H1 (cell line): ENCODE measurements around the gene NCKIPSD. TPM values are rescaled to one million over a fixed set of nuclear protein-coding genes. Genes with fewer than 3 reads are reported as not detected.

Experiments
- BACH1 ChIP-seq: IDR thresholded peaks from 2 replicates; pipeline ENCODE4 v1.6.1; 2012; ENCODE audit warnings: low read length, improper control_type of control experiment
- BRCA1 ChIP-seq: IDR thresholded peaks from 2 replicates; pipeline ENCODE4 v1.6.1; 2012; ENCODE audit warnings: low read depth, low read length, improper control_type of control experiment
- CHD2 ChIP-seq: IDR thresholded peaks from 2 replicates; pipeline ENCODE4 v1.6.1; 2012; ENCODE audit warnings: low read length, improper control_type of control experiment
- CREB1 ChIP-seq: IDR thresholded peaks from 2 replicates; pipeline ENCODE4 v1.6.1; 2012; ENCODE audit warnings: inconsistent platforms
- FOSL1 ChIP-seq: IDR thresholded peaks from 2 replicates; pipeline ENCODE4 v1.6.1; 2011; ENCODE audit warnings: mild to moderate bottlenecking, low read depth, low read length, moderate library complexity; ENCODE audit not compliant: insufficient read depth
- GABPA ChIP-seq: IDR thresholded peaks from 2 replicates; pipeline ENCODE4 v1.6.1; 2011; ENCODE audit warnings: mild to moderate bottlenecking, low read length, moderate library complexity, borderline replicate concordance; ENCODE audit not compliant: insufficient read depth
- GTF2F1 ChIP-seq: IDR thresholded peaks from 2 replicates; pipeline ENCODE4 v1.6.1; 2012; ENCODE audit warnings: low read depth, low read length, improper control_type of control experiment, borderline replicate concordance
- HDAC2 ChIP-seq, 2 experiments: fragments of 300-600 bp in 1 of 2; sonication (generic) in 1 of 2; IDR thresholded peaks; 2 replicates each; pipeline ENCODE4 v1.6.1; 2011 to 2012; ENCODE audit warnings: low read depth in 2 of 2, low read length in 2 of 2, mild to moderate bottlenecking in 2 of 2, moderate library complexity in 2 of 2, borderline replicate concordance in 1 of 2, inconsistent platforms in 1 of 2
- KDM1A ChIP-seq: fragments of 200-600, 300-600 bp; sonication (generic); IDR thresholded peaks from 2 replicates; pipeline ENCODE4 v1.7.1; 2016; ENCODE audit warnings: mild to moderate bottlenecking, low read length, borderline replicate concordance
- POLR2AphosphoS5 ChIP-seq: IDR thresholded peaks from 2 replicates; pipeline ENCODE4 v1.6.1; 2011; ENCODE audit warnings: low read depth, low read length
- POU5F1 ChIP-seq: IDR thresholded peaks from 2 replicates; pipeline ENCODE4 v1.6.1; 2011; ENCODE audit warnings: low read depth, mild to moderate bottlenecking, low read length, moderate library complexity
- RAD21 ChIP-seq, 2 experiments: IDR thresholded peaks in 1 of 2; conservative IDR thresholded peaks in 1 of 2; 2 replicates each; pipeline ENCODE4 v1.6.1; 2011; ENCODE audit warnings: low read depth in 2 of 2, low read length in 2 of 2, improper control_type of control experiment in 1 of 2, inconsistent platforms in 1 of 2, mild to moderate bottlenecking in 1 of 2, moderate library complexity in 1 of 2
- RXRA ChIP-seq: IDR thresholded peaks from 2 replicates; pipeline ENCODE4 v1.6.1; 2011; ENCODE audit warnings: low read depth, mild to moderate bottlenecking, low read length, moderate library complexity; ENCODE audit not compliant: insufficient read depth
- SIX5 ChIP-seq: IDR thresholded peaks from 2 replicates; pipeline ENCODE4 v1.6.1; 2011; ENCODE audit warnings: mild to moderate bottlenecking, low read depth, low read length
- SP2 ChIP-seq: IDR thresholded peaks from 2 replicates; pipeline ENCODE4 v1.6.1; 2012; ENCODE audit warnings: mild to moderate bottlenecking, low read length, inconsistent platforms
- SRF ChIP-seq: IDR thresholded peaks from 2 replicates; pipeline ENCODE4 v1.6.1; 2011; ENCODE audit warnings: mild to moderate bottlenecking, low read depth, low read length, moderate library complexity
- polyA plus RNA-seq, 7 experiments: library from polyadenylated mRNA; depleted of rRNA in 3 of 7; stranded (reverse) in 5 of 7; unstranded in 2 of 7; fragments of >200 nt in 5 of 7; fragments of 200-250 nt in 2 of 7; gene quantifications; 1 replicate in 5 of 7; 2 replicates in 1 of 7; 4 replicates in 1 of 7; pipeline versions ENCODE4 v1.2.1 to v1.2.3, GENCODE V29; 2011 to 2013; ENCODE audit warnings: missing spikeins in 2 of 7, mixed read lengths in 2 of 7
- total RNA-seq: library from RNA; stranded (reverse); fragmentation: NEBNext Ultra II Directional; extraction: Animal tissue kit (Norgen Biotek cat#: 25700); gene quantifications from 2 replicates; pipeline ENCODE4 v1.2.1, GENCODE V29; 2021
- TF ChIP-seq, protein P1 (sequence below), 3 experiments: IDR thresholded peaks; 1 replicate in 2 of 3; 2 replicates in 1 of 3; pipeline versions ENCODE4 v1.5.1 to v1.6.1; 2011; ENCODE audit warnings: low read length in 3 of 3, mild to moderate bottlenecking in 3 of 3, inconsistent platforms in 2 of 3, low read depth in 1 of 3, moderate library complexity in 1 of 3; ENCODE audit not compliant: insufficient read depth in 1 of 3; ENCODE audit errors: control extremely low read depth in 1 of 3
- TF ChIP-seq, protein P2 (sequence below): IDR thresholded peaks from 2 replicates; pipeline ENCODE4 v1.6.1; 2011; ENCODE audit warnings: low read depth, mild to moderate bottlenecking, low read length; ENCODE audit not compliant: insufficient read depth
- TF ChIP-seq, protein P3 (sequence below): IDR thresholded peaks from 2 replicates; pipeline ENCODE4 v1.6.1; 2011; ENCODE audit warnings: low read length, improper control_type of control experiment

Gene NCKIPSD
- total and polyA plus RNA-seq, 2 of the 8 experiments (the other 6 are each of a cell fraction or from before 2014, with no cell fraction given): 34.7 to 91.8 TPM

DNA sequence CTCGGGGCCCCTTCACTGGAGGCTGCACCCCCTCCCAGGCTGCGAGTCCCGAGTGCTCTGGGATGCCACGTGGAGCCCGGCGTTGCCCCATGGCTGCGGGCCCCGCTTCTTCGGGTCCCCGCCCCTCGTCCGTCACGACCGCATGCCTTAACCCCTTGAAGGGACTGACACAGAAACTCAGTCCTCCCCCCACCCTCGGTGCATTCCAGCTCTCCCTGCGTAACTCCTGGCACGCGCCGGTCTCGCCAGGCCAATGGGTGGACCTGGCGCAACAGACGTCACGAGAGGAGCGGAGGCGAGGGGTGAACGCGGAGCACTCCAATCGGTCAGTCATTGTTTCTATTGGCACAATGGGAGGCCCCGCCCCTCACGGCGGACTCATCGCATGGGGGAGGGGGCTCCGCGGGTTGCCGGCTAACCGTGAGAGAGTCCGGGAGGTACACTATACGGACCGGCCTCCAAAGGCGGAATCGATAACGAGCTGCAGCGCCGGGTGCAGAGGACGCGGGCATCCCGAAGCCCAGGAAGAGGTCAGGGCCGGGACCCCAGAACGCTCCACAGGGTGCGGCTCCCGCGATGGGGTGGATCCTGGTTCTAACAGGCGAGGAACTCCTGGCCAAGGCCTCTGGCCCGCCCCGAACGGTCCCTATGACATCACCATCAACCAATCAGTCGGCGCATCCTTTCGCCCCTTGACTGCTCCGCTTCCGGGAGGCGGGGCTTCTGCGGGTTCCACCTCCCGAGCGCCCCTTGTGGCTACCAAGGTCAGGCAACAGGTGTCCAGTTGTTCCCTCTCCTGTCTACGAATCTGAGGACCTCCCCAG, 22.0 kb downstream of the NCKIPSD start (continued):
- TF ChIP-seq, protein P1, sequence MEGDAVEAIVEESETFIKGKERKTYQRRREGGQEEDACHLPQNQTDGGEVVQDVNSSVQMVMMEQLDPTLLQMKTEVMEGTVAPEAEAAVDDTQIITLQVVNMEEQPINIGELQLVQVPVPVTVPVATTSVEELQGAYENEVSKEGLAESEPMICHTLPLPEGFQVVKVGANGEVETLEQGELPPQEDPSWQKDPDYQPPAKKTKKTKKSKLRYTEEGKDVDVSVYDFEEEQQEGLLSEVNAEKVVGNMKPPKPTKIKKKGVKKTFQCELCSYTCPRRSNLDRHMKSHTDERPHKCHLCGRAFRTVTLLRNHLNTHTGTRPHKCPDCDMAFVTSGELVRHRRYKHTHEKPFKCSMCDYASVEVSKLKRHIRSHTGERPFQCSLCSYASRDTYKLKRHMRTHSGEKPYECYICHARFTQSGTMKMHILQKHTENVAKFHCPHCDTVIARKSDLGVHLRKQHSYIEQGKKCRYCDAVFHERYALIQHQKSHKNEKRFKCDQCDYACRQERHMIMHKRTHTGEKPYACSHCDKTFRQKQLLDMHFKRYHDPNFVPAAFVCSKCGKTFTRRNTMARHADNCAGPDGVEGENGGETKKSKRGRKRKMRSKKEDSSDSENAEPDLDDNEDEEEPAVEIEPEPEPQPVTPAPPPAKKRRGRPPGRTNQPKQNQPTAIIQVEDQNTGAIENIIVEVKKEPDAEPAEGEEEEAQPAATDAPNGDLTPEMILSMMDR (IDR thresholded peaks at IDR 0.05; ENCODE audit: control extremely low read depth in 1 of 3, insufficient read depth in 1 of 3, low read depth in 1 of 3, low read length in 3 of 3): peak in 2 of 3 experiments; percentile 67 to 91; a peak in 3 of 4 replicates
- TF ChIP-seq BACH1 (peak; percentile 77), CREB1 (peak; percentile 91), GTF2F1 (peak; percentile 29; the same call in 1 of the 2 replicates), CHD2 (peak; percentile 3), SP2 (no peak), POLR2AphosphoS5 (peak; percentile 41), SIX5 (no peak), BRCA1 (no peak), SRF (no peak), FOSL1 (no peak), POU5F1 (no peak), GABPA (no peak), RAD21 (IDR thresholded peaks at IDR 0.05 in 1 of 2, conservative IDR thresholded peaks at IDR 0.05 in 1 of 2; ENCODE audit: low read depth in 2 of 2, low read length in 2 of 2) (0 out of 4 replicates have a peak, but pooled peaks have one; percentile 10 to 13), KDM1A (no peak), RXRA (no peak), HDAC2 (IDR thresholded peaks at IDR 0.05; ENCODE audit: borderline replicate concordance in 1 of 2, low read depth in 2 of 2, low read length in 2 of 2) (peak in 1 of 2 experiments; percentile 75; a peak in 1 of 4 replicates)
- TF ChIP-seq, protein P2, sequence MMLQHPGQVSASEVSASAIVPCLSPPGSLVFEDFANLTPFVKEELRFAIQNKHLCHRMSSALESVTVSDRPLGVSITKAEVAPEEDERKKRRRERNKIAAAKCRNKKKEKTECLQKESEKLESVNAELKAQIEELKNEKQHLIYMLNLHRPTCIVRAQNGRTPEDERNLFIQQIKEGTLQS: no peak
- TF ChIP-seq, protein P3, sequence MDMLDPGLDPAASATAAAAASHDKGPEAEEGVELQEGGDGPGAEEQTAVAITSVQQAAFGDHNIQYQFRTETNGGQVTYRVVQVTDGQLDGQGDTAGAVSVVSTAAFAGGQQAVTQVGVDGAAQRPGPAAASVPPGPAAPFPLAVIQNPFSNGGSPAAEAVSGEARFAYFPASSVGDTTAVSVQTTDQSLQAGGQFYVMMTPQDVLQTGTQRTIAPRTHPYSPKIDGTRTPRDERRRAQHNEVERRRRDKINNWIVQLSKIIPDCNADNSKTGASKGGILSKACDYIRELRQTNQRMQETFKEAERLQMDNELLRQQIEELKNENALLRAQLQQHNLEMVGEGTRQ: peak; percentile 30; the same call in 1 of the 2 replicates
